Endothelial cell of umbilical vein (primary cell): ENCODE results near the gene RAB40C.

Source experiments
- EZH2 ChIP-seq: IDR thresholded peaks from 2 replicates; pipeline ENCODE4 v1.6.1; 2012; ENCODE audit warnings: borderline replicate concordance, low read depth, mild to moderate bottlenecking, moderate library complexity, low read length, inconsistent platforms; ENCODE audit not compliant: severe bottlenecking
- POLR2A ChIP-seq: IDR thresholded peaks from 2 replicates; pipeline ENCODE4 v1.6.1; 2012; ENCODE audit warnings: low read depth, mild to moderate bottlenecking, control low read depth, low read length
- POLR2AphosphoS5 ChIP-seq: IDR thresholded peaks from 2 replicates; pipeline ENCODE4 v1.6.1; 2012; ENCODE audit warnings: low read depth, mild to moderate bottlenecking, control low read depth, low read length, moderate library complexity; ENCODE audit not compliant: insufficient read depth
- TF ChIP-seq, protein P1 (sequence below), 2 donors: IDR thresholded peaks; 1 replicate in 1 of 2; 2 replicates in 1 of 2; pipeline ENCODE4 v1.5.1; 2011; ENCODE audit warnings: low read length in 2 of 2, mild to moderate bottlenecking in 2 of 2, moderate library complexity in 2 of 2, control low read depth in 1 of 2, inconsistent platforms in 1 of 2, low read depth in 1 of 2; ENCODE audit not compliant: insufficient read depth in 1 of 2; ENCODE audit errors: extremely low read depth in 1 of 2
- TF ChIP-seq, protein P2 (sequence below): IDR thresholded peaks from 2 replicates; pipeline ENCODE4 v1.6.1; 2011; ENCODE audit not compliant: insufficient read depth, insufficient read length

DNA sequence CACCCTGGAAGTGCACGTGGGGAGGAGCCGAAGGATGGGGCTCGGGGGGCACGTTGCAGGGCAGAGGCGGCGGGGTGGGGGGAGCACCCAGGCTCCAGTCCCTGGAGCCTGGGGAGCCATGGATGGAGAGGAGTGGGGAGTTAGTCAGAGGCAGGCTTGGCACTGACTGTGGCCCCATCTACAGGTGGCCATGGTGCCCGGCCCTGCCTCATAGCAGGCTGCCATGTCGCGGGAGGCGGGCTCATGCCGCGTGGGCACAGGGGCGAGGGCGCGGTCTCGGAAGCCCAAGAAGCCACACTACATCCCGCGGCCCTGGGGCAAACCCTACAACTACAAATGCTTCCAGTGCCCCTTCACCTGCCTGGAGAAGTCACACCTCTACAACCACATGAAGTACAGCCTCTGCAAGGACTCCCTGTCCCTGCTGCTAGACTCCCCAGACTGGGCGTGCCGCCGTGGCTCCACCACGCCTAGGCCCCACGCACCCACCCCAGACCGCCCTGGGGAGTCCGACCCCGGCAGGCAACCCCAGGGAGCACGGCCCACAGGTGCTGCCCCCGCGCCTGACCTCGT lies 26.7 kb upstream of the RAB40C start:
- TF ChIP-seq, protein P1, sequence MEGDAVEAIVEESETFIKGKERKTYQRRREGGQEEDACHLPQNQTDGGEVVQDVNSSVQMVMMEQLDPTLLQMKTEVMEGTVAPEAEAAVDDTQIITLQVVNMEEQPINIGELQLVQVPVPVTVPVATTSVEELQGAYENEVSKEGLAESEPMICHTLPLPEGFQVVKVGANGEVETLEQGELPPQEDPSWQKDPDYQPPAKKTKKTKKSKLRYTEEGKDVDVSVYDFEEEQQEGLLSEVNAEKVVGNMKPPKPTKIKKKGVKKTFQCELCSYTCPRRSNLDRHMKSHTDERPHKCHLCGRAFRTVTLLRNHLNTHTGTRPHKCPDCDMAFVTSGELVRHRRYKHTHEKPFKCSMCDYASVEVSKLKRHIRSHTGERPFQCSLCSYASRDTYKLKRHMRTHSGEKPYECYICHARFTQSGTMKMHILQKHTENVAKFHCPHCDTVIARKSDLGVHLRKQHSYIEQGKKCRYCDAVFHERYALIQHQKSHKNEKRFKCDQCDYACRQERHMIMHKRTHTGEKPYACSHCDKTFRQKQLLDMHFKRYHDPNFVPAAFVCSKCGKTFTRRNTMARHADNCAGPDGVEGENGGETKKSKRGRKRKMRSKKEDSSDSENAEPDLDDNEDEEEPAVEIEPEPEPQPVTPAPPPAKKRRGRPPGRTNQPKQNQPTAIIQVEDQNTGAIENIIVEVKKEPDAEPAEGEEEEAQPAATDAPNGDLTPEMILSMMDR (IDR thresholded peaks at IDR 0.05; ENCODE audit: extremely low read depth in 1 of 2, insufficient read depth in 1 of 2, low read depth in 1 of 2, low read length in 2 of 2), result no peak
- TF ChIP-seq POLR2A (no peak), EZH2 (no peak), POLR2AphosphoS5 (no peak)
- TF ChIP-seq, protein P2, sequence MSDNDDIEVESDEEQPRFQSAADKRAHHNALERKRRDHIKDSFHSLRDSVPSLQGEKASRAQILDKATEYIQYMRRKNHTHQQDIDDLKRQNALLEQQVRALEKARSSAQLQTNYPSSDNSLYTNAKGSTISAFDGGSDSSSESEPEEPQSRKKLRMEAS, result no peak
